Small intestine (tissue), 7 donors: Measurements from ENCODE around the gene BCAS3. TPM values are rescaled to one million over a fixed set of nuclear protein-coding genes. Genes with fewer than 3 reads are reported as not detected.
A peak's percentile ranks its signal among the peaks of the same experiment; 100 is the strongest.

Source experiments
- DNase-seq, 2 donors: peaks; one replicate each; pipeline versions ENCODE4 v3.0.0 to v3.0.0-alpha.2; 2013
- FAIRE-seq: peaks from 2 replicates; lab custom pipeline; 2012; peaks lifted over from hg19 to GRCh38; lab: Jason Lieb, UNC
- H3K27ac ChIP-seq, 3 donors: one replicate each; pipeline ENCODE4 v1.5.1; 2013; ENCODE audit warnings: low read length in 2 of 3, mild to moderate bottlenecking in 2 of 3, control low read depth in 1 of 3, inconsistent platforms in 1 of 3, low read depth in 1 of 3, moderate library complexity in 1 of 3
- H3K27me3 ChIP-seq, 3 donors: one replicate each; pipeline ENCODE4 v1.6.1; 2013; ENCODE audit warnings: low read length in 3 of 3, inconsistent platforms in 1 of 3; ENCODE audit not compliant: control insufficient read depth in 3 of 3, insufficient read depth in 3 of 3
- H3K36me3 ChIP-seq, 3 donors: one replicate each; pipeline ENCODE4 v1.6.1; 2013; ENCODE audit warnings: low read length in 3 of 3, inconsistent platforms in 1 of 3, low read depth in 1 of 3, mild to moderate bottlenecking in 1 of 3, moderate library complexity in 1 of 3; ENCODE audit not compliant: control insufficient read depth in 3 of 3, insufficient read depth in 2 of 3
- H3K4me1 ChIP-seq, 3 donors: one replicate each; pipeline ENCODE4 v1.6.1; 2013; ENCODE audit warnings: low read length in 2 of 3, inconsistent platforms in 1 of 3, low read depth in 1 of 3, mild to moderate bottlenecking in 1 of 3, moderate library complexity in 1 of 3; ENCODE audit not compliant: control insufficient read depth in 3 of 3, insufficient read depth in 2 of 3
- H3K4me3 ChIP-seq, 3 donors: one replicate each; pipeline ENCODE4 v1.5.1; 2013; ENCODE audit warnings: low read length in 3 of 3, control low read depth in 1 of 3, inconsistent platforms in 1 of 3, low read depth in 1 of 3, mild to moderate bottlenecking in 1 of 3, moderate library complexity in 1 of 3
- H3K9me3 ChIP-seq, 2 donors: one replicate each; pipeline ENCODE4 v1.6.1; 2013; ENCODE audit warnings: low read depth in 1 of 2, low read length in 1 of 2; ENCODE audit not compliant: control insufficient read depth in 2 of 2, insufficient read depth in 1 of 2
- WGBS, 3 donors: extraction: QIAGEN DNeasy Blood & Tissue Kit; methylation state at CpG; one replicate each; pipeline ENCODE4 v1.1.7; 2013; 5-methylcytosine and 5-hydroxymethylcytosine counted together
- polyA plus RNA-seq, 4 donors: library from polyadenylated mRNA; stranded (reverse) in 3 of 4; unstranded in 1 of 4; fragments of 200-250 nt in 3 of 4; fragments of 120-200 nt in 1 of 4; gene quantifications; one replicate each; pipeline versions ENCODE4 v1.2.1 to v1.2.3, GENCODE V29; 2013
- donor health status: healthy with polysubstance abuse.
- donor health status: control.
- donor health status: control.
- donor health status: Bipolar disorder and iron deficiency.
- donor health status: healthy.

BCAS3 gene
- polyA plus RNA-seq, 4 donors, result 4.4 to 10.5 (median 4.8) TPM

- peak overlapping the region in 2 of 3 donors; percentile 81 for H3K27ac ChIP-seq
- H3K9me3 ChIP-seq, result peaks cover 0 to 3% of the 10 kb centered on the region in 2 donors
- 0 to 2% (median 0%) methylated on average over 16 to 29 of the region's 29 CpGs for WGBS, 3 donors
- FAIRE-seq, result no peak
- DNase-seq, result no peak
- peaks cover 0 to 21% (median 0%) of the 10 kb centered on the region in 3 donors for H3K36me3 ChIP-seq
- peaks cover 6 to 92% (median 25%) of the 10 kb centered on the region in 3 donors for H3K27me3 ChIP-seq
- H3K4me3 ChIP-seq, result peak overlapping the region in 2 of 3 donors; percentile 52 to 56
- peaks cover 0 to 26% (median 0%) of the 10 kb centered on the region in 3 donors for H3K4me1 ChIP-seq
Observed at GRCh38 chr17:61411011-61411260, 733.3 kb downstream of the BCAS3 start.

DNA sequence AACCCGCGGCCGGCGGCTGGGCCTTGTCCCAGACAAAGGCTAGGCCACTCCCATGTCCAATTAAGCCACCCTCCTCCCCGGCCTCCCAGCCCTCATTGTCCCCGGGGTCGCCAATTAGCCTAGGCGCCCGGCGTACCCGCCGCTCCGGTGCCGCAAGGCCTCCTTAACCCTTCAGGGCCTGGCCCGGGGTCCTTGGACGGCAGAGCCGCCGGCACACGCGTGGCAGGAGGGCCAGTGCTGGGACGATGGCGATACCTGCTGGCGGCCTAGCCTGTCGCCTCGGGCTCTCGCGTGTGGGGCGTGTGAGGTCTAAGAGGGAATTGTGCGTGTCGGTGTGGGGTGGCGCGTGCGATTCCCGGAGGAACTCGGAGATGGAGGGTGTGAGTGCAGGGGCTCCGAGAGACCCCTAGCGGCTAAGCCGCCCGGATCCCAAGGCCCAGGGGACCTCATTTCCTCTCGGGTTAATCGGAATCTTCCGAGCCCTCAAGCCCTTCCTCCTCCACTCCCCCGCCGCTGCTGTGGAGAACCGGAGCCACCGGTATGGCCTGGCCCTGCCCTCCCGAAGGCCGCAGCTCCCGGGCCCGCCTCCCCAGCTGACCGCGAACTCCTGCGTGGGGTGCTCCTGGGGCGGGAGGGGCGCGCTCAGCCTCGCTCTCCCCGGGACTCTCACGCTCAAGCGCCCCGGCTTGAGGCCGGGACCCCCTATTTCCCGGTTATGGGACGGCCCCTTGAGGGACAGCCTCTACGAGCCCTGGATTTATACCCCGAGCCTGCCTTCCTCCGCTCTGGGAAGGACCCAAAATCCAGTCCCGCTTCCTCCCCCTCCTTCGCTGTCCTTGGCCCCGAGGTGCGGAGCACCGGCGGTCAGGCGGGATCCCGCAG, 733.9 kb downstream of the BCAS3 start:
- DNase-seq (peak; percentile 27 to 66), FAIRE-seq (no peak)
- Histone ChIP-seq H3K36me3 (peaks cover 0 to 18% (median 0%) of the 10 kb centered on the region in 3 donors), H3K27ac (peak overlapping the region in 2 of 3 donors; percentile 81), H3K4me1 (peaks cover 0 to 28% (median 0%) of the 10 kb centered on the region in 3 donors), H3K27me3 (peaks cover 7 to 92% (median 25%) of the 10 kb centered on the region in 3 donors), H3K9me3 (peaks cover 0 to 3% of the 10 kb centered on the region in 2 donors), H3K4me3 (peak overlapping the region; percentile 28 to 56 (median 52))
- WGBS, 3 donors, result 0 to 1% (median 1%) methylated on average over 63 to 75 of the region's 75 CpGs

DNA sequence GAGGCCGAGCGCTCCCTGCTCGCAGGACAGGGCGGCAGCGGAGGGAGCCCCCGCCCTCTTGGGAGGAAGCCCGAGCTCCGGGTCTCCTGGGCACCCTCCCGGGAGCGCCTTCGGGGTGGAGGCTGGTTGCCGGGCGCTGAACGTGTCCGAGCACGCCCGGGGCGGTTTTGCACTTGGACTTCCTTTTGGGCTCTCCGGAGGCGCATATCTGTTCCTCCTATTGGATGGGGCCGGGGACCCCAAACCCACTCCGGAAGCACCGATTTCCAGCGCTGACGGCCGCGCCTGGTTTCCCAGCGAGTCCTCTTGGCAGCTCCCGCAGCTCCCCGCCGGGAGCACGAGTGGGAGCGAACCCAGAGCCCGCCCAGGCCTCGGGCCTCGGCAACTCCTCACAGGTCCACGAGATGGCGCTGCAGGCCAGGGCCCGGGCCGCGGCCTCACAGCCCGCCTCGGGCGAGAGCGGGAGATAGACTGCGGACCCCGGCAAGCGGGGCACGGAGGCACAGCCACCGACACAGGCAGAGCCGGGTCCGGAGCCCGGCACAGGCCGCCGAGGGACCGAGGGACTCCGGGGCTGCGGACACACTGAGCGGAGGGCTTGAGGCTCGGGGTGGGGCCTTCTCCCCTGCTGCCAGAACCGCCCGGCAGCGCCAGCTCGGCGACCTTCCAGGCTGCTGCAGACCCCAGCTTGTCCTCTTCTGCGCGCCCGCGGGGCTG, 734.6 kb downstream of the BCAS3 start:
- WGBS, 3 donors, result 0 to 1% (median 0%) methylated on average over 66 to 69 of the region's 69 CpGs
- Histone ChIP-seq H3K9me3 (peaks cover 0 to 3% of the 10 kb centered on the region in 2 donors), H3K4me3 (peak overlapping the region; percentile 32 to 56 (median 52)), H3K27me3 (peaks cover 9 to 84% (median 18%) of the 10 kb centered on the region in 3 donors), H3K4me1 (peaks cover 0 to 33% (median 0%) of the 10 kb centered on the region in 3 donors), H3K27ac (peak overlapping the region in 2 of 3 donors; percentile 81), H3K36me3 (peaks cover 0 to 13% (median 0%) of the 10 kb centered on the region in 3 donors)
- DNase-seq, result peak; percentile 62 to 90
- no peak for FAIRE-seq

DNA sequence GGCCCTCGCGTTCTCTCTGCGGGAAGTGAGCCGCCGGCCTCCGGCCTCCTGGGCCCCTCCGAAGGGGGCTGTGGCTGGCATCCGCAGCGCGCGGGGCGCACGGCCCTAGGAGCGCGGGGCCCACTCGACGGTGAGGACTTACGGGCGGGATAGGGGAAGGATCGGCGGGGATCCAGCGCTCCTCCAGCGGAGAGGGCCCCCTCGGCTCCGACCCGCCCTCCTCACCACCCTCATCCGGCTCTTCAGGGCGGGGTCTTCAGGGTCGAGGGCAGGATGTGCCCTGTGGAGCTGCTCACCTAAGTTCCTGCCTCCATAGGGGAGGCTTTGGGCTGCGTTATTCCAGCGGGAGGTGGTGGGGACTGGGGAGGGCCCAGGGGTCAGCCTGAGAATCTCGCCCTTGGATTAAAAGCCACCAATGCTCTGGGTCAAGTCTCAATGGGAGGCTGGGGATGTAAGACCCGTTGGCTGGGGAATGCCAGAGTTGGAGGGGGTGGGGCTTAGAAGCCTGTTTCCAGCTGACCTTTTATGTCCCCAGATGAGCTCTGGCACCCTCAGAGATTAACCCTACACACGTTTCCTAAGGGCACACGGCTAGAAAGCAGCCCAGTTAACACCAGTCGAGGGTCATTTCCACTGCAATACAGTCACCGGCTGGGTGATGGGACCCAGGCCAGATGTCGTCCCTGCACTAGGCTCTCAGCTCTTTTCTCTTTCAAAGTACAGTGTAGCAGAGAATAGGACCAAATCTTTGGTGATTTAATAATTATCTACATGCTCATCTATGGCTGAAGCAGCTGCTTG, 735.4 kb downstream of the BCAS3 start:
- FAIRE-seq (no peak), DNase-seq (no peak)
- H3K27ac ChIP-seq, result peak overlapping the region in 2 of 3 donors; percentile 57 to 63
- peaks cover 0 to 3% of the 10 kb centered on the region in 2 donors for H3K9me3 ChIP-seq
- peaks cover 7 to 77% (median 13%) of the 10 kb centered on the region in 3 donors for H3K27me3 ChIP-seq
- H3K4me1 ChIP-seq, result peaks cover 0 to 33% (median 0%) of the 10 kb centered on the region in 3 donors
- 10 to 16% (median 16%) methylated on average over 28 to 38 of the region's 38 CpGs for WGBS, 3 donors
- peak overlapping the region; percentile 32 to 56 (median 52) for H3K4me3 ChIP-seq
- H3K36me3 ChIP-seq, result peaks cover 0 to 7% (median 0%) of the 10 kb centered on the region in 3 donors

DNA sequence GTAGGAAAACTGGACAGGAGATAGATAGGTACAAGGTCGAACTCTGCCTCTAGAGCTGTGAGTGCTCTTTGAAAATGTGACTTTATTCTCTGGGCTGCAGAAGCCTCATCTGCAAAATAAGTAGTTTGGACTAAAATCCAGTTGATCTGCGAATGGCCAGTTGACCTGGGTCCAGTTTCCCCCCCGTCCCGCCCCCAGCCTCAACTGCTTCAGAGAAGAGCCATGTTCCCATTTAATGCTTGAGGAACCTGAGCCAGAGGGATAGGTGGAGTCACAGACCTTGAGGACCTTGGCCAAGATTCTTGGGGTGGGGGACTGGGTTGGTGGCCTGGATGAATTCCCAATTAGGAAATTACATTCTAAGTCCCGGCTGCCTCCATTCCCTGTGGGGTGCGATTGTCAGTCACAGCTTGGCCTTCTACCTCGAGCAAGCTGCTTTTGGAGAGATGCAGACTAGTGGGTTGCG, 736.0 kb downstream of the BCAS3 start:
- Histone ChIP-seq H3K9me3 (peaks cover 0 to 3% of the 10 kb centered on the region in 2 donors), H3K4me3 (no peak overlapping the region), H3K4me1 (peaks cover 0 to 28% (median 0%) of the 10 kb centered on the region in 3 donors), H3K27me3 (peaks cover 2 to 70% (median 8%) of the 10 kb centered on the region in 3 donors), H3K36me3 (peaks cover 0 to 2% (median 0%) of the 10 kb centered on the region in 3 donors), H3K27ac (no peak overlapping the region)
- WGBS, 3 donors, result 85 to 88% (median 87%) methylated on average over 8 of the region's 8 CpGs
- DNase-seq, result no peak
- FAIRE-seq, result no peak

DNA sequence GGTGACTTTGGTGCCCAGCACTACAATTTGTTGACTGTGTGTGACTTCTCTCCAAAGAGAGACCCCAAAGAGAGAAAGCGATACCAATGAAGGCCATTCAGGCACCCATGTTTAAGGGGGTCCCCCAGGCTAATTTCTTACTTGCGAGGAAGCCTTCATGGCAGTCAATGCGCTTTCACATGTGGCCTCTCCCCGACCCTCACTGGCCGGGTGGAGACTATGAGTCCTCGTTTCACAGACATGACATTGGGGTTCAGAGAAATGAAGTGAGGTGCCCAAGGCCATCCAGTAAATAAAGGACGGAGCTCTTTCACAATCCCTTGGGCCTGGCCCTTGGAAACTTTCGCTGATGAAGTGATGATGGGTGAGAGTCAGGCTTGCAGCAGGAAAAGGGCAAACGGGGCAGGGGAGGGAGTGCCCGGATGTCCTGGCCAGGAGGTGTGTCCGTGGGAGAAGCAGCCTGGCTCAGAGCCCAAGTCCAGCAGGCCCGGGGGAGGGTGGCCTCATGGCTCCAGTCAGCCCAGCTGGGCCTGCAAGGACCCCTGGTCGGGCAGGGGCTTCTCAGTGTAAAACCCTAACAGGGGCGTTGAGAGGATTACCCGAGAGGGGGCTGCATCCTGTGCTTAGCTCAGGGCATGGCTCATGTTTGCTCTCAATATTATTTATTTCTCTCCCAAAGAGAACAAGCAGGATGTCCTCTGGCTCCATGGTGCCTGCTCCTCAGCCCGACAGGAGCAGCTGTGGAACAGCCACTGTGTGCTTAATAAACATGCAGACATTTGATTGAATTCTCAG, 736.7 kb downstream of the BCAS3 start:
- 60 to 63% (median 61%) methylated on average over 15 to 16 of the region's 16 CpGs for WGBS, 3 donors
- H3K9me3 ChIP-seq, result peaks cover 0 to 3% of the 10 kb centered on the region in 2 donors
- DNase-seq, result no peak
- H3K27me3 ChIP-seq, result peaks cover 2 to 67% (median 6%) of the 10 kb centered on the region in 3 donors
- H3K4me1 ChIP-seq, result peaks cover 0 to 26% (median 0%) of the 10 kb centered on the region in 3 donors
- no peak overlapping the region for H3K27ac ChIP-seq
- H3K36me3 ChIP-seq, result no peaks in the 10 kb centered on the region
- no peak overlapping the region for H3K4me3 ChIP-seq
- FAIRE-seq, result no peak

DNA sequence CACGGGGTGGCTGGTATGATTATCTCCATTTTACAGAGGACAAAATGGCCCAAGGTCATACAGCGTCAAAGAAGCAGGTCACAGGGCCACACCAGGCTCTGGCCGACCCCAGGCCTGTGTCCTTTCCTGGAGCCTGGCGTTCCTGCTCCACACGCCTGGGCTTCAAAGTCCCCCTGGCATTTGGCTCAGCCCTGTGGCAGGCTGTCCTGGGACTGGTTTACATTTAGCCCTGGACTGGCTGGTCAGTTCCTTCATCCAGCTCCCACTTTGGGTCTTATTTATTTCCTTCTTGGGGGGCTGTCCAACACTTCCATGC, 737.2 kb downstream of the BCAS3 start:
- Histone ChIP-seq H3K36me3 (no peaks in the 10 kb centered on the region), H3K27ac (no peak overlapping the region), H3K27me3 (peaks cover 2 to 69% (median 8%) of the 10 kb centered on the region in 3 donors), H3K9me3 (peaks cover 0 to 3% of the 10 kb centered on the region in 2 donors), H3K4me3 (no peak overlapping the region), H3K4me1 (peaks cover 0 to 26% (median 0%) of the 10 kb centered on the region in 3 donors)
- no peak for DNase-seq
- 71 to 83% (median 76%) methylated on average over 5 of the region's 5 CpGs for WGBS, 3 donors
- FAIRE-seq, result no peak
